Prostate gland (tissue), 2 donors: ENCODE data around the gene SON.

Experiments used
- POLR2A ChIP-seq: fragments of 450-650 bp; IDR thresholded peaks from one replicate; pipeline ENCODE4 v1.6.1; 2016; ENCODE audit warnings: antibody characterized with exemption, mild to moderate bottlenecking
- POLR2AphosphoS5 ChIP-seq: sonication (generic); formaldehyde crosslinking; IDR thresholded peaks from one replicate; pipeline ENCODE4 v1.6.1; 2017; ENCODE audit warnings: antibody characterized with exemption
- TF ChIP-seq, protein P1 (sequence below), 4 experiments: fragments of 200-600 bp in 2 of 4; fragments of 450-650 bp in 2 of 4; sonication (generic) in 2 of 4; IDR thresholded peaks; 1 replicate in 3 of 4; 2 replicates in 1 of 4; pipeline ENCODE4 v1.5.1; 2016 to 2019; ENCODE audit warnings: antibody characterized with exemption in 4 of 4, mild to moderate bottlenecking in 2 of 4, moderate library complexity in 2 of 4

DNA sequence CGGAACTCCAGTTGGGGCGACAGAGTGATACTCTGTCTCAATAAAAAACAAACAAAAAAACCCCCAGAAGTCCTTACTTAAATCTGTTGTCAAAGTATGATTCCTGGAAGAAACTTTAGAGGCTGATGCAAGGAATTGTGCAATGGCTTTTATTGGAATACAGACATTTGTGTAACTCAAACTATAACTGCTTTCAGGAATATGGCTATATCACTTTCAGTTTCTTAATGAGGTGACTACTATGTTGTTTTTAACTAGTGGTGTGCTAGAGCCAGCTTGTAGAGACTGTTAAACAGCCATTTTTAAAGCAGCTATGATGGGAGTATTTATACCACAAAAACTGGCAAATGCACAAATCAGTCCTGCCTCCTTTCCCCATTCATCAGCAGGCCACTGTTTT, 28.6 kb upstream of the SON start:
- TF ChIP-seq POLR2A (no peak), POLR2AphosphoS5 (no peak)
- TF ChIP-seq, protein P1, sequence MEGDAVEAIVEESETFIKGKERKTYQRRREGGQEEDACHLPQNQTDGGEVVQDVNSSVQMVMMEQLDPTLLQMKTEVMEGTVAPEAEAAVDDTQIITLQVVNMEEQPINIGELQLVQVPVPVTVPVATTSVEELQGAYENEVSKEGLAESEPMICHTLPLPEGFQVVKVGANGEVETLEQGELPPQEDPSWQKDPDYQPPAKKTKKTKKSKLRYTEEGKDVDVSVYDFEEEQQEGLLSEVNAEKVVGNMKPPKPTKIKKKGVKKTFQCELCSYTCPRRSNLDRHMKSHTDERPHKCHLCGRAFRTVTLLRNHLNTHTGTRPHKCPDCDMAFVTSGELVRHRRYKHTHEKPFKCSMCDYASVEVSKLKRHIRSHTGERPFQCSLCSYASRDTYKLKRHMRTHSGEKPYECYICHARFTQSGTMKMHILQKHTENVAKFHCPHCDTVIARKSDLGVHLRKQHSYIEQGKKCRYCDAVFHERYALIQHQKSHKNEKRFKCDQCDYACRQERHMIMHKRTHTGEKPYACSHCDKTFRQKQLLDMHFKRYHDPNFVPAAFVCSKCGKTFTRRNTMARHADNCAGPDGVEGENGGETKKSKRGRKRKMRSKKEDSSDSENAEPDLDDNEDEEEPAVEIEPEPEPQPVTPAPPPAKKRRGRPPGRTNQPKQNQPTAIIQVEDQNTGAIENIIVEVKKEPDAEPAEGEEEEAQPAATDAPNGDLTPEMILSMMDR (IDR thresholded peaks at IDR 0.05): no peak
